HEK293 (cell line): ENCODE results near the gene MRNIP.
A peak's percentile ranks its signal among the peaks of the same experiment; 100 is the strongest.

Experiments used
- CTCF ChIA-PET: fragments of 350-600 bp; formaldehyde crosslinking; extraction: SDS; loops from one replicate; lab custom pipeline; 2021; ENCODE audit warnings: antibody characterized with exemption; lab: Yijun Ruan, JAX
- POLR2A ChIA-PET: fragments of 300-600 bp; formaldehyde crosslinking; extraction: SDS; loops from one replicate; lab custom pipeline; 2020; ENCODE audit warnings: antibody characterized with exemption, inconsistent platforms; lab: Yijun Ruan, JAX
- H3K27ac ChIP-seq: fragments of 200-500 bp; sonication (Bioruptor generic); 2 replicates; pipeline ENCODE4 v1.5.1; 2014; ENCODE audit warnings: low read depth, low read length, control low read depth, inconsistent platforms; ENCODE audit errors: extremely low read depth
- H3K36me3 ChIP-seq, 2 experiments: fragments of 200-500 bp in 1 of 2; sonication (Bioruptor generic) in 1 of 2; 1 replicate in 1 of 2; 2 replicates in 1 of 2; pipeline ENCODE4 v1.5.1; 2014 to 2017; ENCODE audit warnings: inconsistent platforms in 2 of 2, low read length in 2 of 2; ENCODE audit not compliant: control insufficient read depth in 2 of 2, insufficient read depth in 1 of 2
- H3K4me1 ChIP-seq: fragments of 200-500 bp; sonication (Bioruptor generic); 2 replicates; pipeline ENCODE4 v1.5.1; 2014; ENCODE audit warnings: mild to moderate bottlenecking, low read length, inconsistent platforms; ENCODE audit not compliant: control insufficient read depth, insufficient read depth
- H3K4me3 ChIP-seq: 2 replicates; pipeline ENCODE4 v1.5.1; 2011; ENCODE audit warnings: low read depth, mild to moderate bottlenecking, control low read depth, low read length, moderate library complexity
- H3K9me3 ChIP-seq: fragments of 200-500 bp; sonication (Bioruptor generic); 2 replicates; pipeline ENCODE4 v1.5.1; 2014; ENCODE audit warnings: low read depth, low read length, inconsistent platforms; ENCODE audit not compliant: control insufficient read depth, insufficient read depth
- CTCF ChIP-seq: fragments of 450-650 bp; formaldehyde crosslinking; IDR thresholded peaks from 2 replicates; pipeline ENCODE4 v1.5.1; 2016; ENCODE audit warnings: missing biosample characterization, missing genetic modification characterization
- SETDB1 ChIP-seq: IDR thresholded peaks from one replicate; pipeline ENCODE4 v1.6.1; 2017; ENCODE audit warnings: mild to moderate bottlenecking, low read length, moderate library complexity, mixed read lengths; ENCODE audit not compliant: insufficient read length
- ZFP3 ChIP-seq: fragments of 450-650 bp; formaldehyde crosslinking; IDR thresholded peaks from 2 replicates; pipeline ENCODE4 v1.5.1; 2016; ENCODE audit warnings: low read depth, missing biosample characterization, missing genetic modification characterization
- ZFP37 ChIP-seq: fragments of 450-650 bp; formaldehyde crosslinking; IDR thresholded peaks from 2 replicates; pipeline ENCODE4 v1.5.1; 2016; ENCODE audit warnings: missing biosample characterization, missing genetic modification characterization
- ZFP41 ChIP-seq: fragments of 450-650 bp; formaldehyde crosslinking; IDR thresholded peaks from 2 replicates; pipeline ENCODE4 v1.5.1; 2016; ENCODE audit warnings: missing biosample characterization, missing genetic modification characterization, borderline replicate concordance
- ZNF112 ChIP-seq: fragments of 450-650 bp; formaldehyde crosslinking; IDR thresholded peaks from 2 replicates; pipeline ENCODE4 v1.5.0; 2017; ENCODE audit warnings: missing biosample characterization, missing genetic modification characterization
- ZNF114 ChIP-seq: fragments of 450-650 bp; formaldehyde crosslinking; IDR thresholded peaks from 2 replicates; pipeline ENCODE4 v1.5.0; 2017; ENCODE audit warnings: missing biosample characterization, missing genetic modification characterization
- ZNF155 ChIP-seq: fragments of 450-650 bp; formaldehyde crosslinking; IDR thresholded peaks from 2 replicates; pipeline ENCODE4 v1.5.1; 2016; ENCODE audit warnings: missing biosample characterization, missing genetic modification characterization
- ZNF175 ChIP-seq: fragments of 450-650 bp; formaldehyde crosslinking; IDR thresholded peaks from 2 replicates; pipeline ENCODE4 v1.5.1; 2016; ENCODE audit warnings: missing biosample characterization, missing genetic modification characterization
- ZNF214 ChIP-seq: fragments of 450-650 bp; formaldehyde crosslinking; IDR thresholded peaks from 2 replicates; pipeline ENCODE4 v1.5.1; 2017; ENCODE audit warnings: missing biosample characterization, mild to moderate bottlenecking, missing genetic modification characterization, borderline replicate concordance
- ZNF221 ChIP-seq: fragments of 450-650 bp; formaldehyde crosslinking; IDR thresholded peaks from 2 replicates; pipeline ENCODE4 v1.5.1; 2017; ENCODE audit warnings: missing biosample characterization, missing genetic modification characterization, borderline replicate concordance
- ZNF223 ChIP-seq: fragments of 450-650 bp; formaldehyde crosslinking; IDR thresholded peaks from 2 replicates; pipeline ENCODE4 v1.5.1; 2016; ENCODE audit warnings: missing biosample characterization, missing genetic modification characterization
- ZNF37A ChIP-seq: fragments of 450-650 bp; IDR thresholded peaks from 2 replicates; pipeline ENCODE4 v1.5.1; 2018; ENCODE audit warnings: missing biosample characterization, missing genetic modification characterization
- ZNF394 ChIP-seq: fragments of 450-650 bp; formaldehyde crosslinking; IDR thresholded peaks from 2 replicates; pipeline ENCODE4 v1.5.1; 2016; ENCODE audit warnings: missing biosample characterization, missing genetic modification characterization, mild to moderate bottlenecking, moderate library complexity, borderline replicate concordance
- ZNF48 ChIP-seq: fragments of 450-650 bp; formaldehyde crosslinking; IDR thresholded peaks from 2 replicates; pipeline ENCODE4 v1.5.1; 2016; ENCODE audit warnings: missing biosample characterization, missing genetic modification characterization
- ZNF514 ChIP-seq: fragments of 450-650 bp; formaldehyde crosslinking; IDR thresholded peaks from 2 replicates; pipeline ENCODE4 v1.5.1; 2016; ENCODE audit warnings: missing biosample characterization, missing genetic modification characterization
- ZNF585B ChIP-seq: fragments of 450-650 bp; formaldehyde crosslinking; IDR thresholded peaks from 2 replicates; pipeline ENCODE4 v1.5.1; 2016; ENCODE audit warnings: missing biosample characterization, missing genetic modification characterization
- ZNF596 ChIP-seq: fragments of 450-650 bp; IDR thresholded peaks from 2 replicates; pipeline ENCODE4 v1.5.0; 2018; ENCODE audit warnings: missing biosample characterization, mild to moderate bottlenecking, missing genetic modification characterization, moderate library complexity
- ZNF600 ChIP-seq: fragments of 450-650 bp; formaldehyde crosslinking; IDR thresholded peaks from 2 replicates; pipeline ENCODE4 v1.5.1; 2016; ENCODE audit warnings: missing biosample characterization, missing genetic modification characterization
- ZNF777 ChIP-seq: fragments of 450-650 bp; formaldehyde crosslinking; IDR thresholded peaks from 2 replicates; pipeline ENCODE4 v1.5.1; 2017; ENCODE audit warnings: missing biosample characterization, missing genetic modification characterization, borderline replicate concordance
- ZNF791 ChIP-seq: fragments of 450-650 bp; formaldehyde crosslinking; IDR thresholded peaks from 2 replicates; pipeline ENCODE4 v1.5.1; 2016; ENCODE audit warnings: missing biosample characterization, missing genetic modification characterization
- ZNF792 ChIP-seq: fragments of 450-650 bp; formaldehyde crosslinking; IDR thresholded peaks from 2 replicates; pipeline ENCODE4 v1.5.1; 2016; ENCODE audit warnings: missing biosample characterization, missing genetic modification characterization
- TF ChIP-seq, protein P1 (sequence below): fragments of 450-650 bp; formaldehyde crosslinking; conservative IDR thresholded peaks from 2 replicates; pipeline ENCODE4 v1.5.1; 2016; ENCODE audit warnings: low read depth, missing biosample characterization, missing genetic modification characterization
- TF ChIP-seq, protein P2 (sequence below): fragments of 450-650 bp; formaldehyde crosslinking; IDR thresholded peaks from 2 replicates; pipeline ENCODE4 v1.5.1; 2016; ENCODE audit warnings: missing biosample characterization, missing genetic modification characterization
- TF ChIP-seq, protein P3 (sequence below): fragments of 450-650 bp; formaldehyde crosslinking; IDR thresholded peaks from 2 replicates; pipeline ENCODE4 v1.5.1; 2016; ENCODE audit warnings: missing biosample characterization, missing genetic modification characterization

The MRNIP gene

GRCh38 chr5:179833709-179834070 lies 24.9 kb downstream of the MRNIP start:
- H3K9me3 ChIP-seq, result no peaks in the 10 kb centered on the region
- no peak overlapping the region for H3K4me3 ChIP-seq
- CTCF ChIA-PET, result interaction anchor here (0.9 kb wide), 1 partner anchor 67 kb away, joined by 3 read pairs; no protein-coding TSS in a partner anchor
- POLR2A ChIA-PET, result no interaction called here
- no peak overlapping the region for H3K27ac ChIP-seq
- peaks cover 25 to 89% of the 10 kb centered on the region in 2 experiments for H3K36me3 ChIP-seq
- H3K4me1 ChIP-seq, result no peaks in the 10 kb centered on the region
- TF ChIP-seq ZNF48 (no peak), ZNF37A (tag by site-specific recombination) (no peak), ZNF223 (tag by site-specific recombination) (no peak), ZNF114 (tag by site-specific recombination) (no peak), ZNF792 (tag by site-specific recombination) (no peak), ZFP3 (tag by site-specific recombination) (no peak), ZNF777 (tag by site-specific recombination) (no peak), ZNF155 (tag by site-specific recombination) (no peak)
- TF ChIP-seq, all 188 proteins: peak for 0

DNA sequence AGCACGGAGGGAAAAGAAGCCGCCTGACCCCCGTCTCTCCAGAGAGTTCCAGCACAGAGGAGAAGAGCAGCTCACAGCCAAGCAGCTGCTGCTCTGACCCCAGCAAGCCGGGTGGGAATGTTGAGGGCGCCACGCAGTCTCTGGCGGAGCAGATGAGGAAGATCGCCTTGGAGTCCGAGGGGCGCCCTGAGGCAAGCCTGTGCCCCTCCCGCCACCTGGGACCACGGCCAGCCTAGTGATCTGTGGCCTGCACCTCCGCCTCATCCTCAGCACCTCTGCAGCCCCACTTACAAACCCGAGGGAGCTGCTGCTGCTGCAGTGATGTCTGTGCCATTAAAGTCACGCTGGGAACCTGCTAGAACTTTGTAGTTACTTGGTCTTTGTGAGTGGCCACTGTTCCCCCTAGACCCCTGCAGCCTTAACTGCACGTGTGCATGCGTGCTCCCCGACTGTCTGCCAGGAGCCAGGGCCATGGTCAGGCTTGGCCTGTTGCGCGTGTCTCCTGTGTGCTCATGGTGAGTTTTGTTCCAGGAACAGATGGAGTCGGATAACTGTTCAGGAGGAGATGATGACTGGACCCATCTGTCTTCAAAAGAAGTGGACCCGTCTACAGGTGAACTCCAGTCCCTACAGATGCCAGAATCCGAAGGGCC lies 25.4 kb downstream of the MRNIP start:
- Histone ChIP-seq H3K4me3 (no peak overlapping the region), H3K27ac (0 out of 2 replicates have a peak overlapping the region, but pooled peaks have one; percentile 9), H3K36me3 (peaks cover 30 to 89% of the 10 kb centered on the region in 2 experiments), H3K4me1 (no peaks in the 10 kb centered on the region), H3K9me3 (no peaks in the 10 kb centered on the region)
- CTCF ChIA-PET, result interaction anchor here (0.9 kb wide), 1 partner anchor 67 kb away, joined by 3 read pairs; no protein-coding TSS in a partner anchor
- POLR2A ChIA-PET, result interaction anchor here (0.8 kb wide), 2 partner anchors 11 to 13 kb away, joined by 3 to 4 read pairs; partner anchors contain the start of gene SQSTM1
- TF ChIP-seq ZNF596 (no peak), ZFP37 (tag by site-specific recombination) (no peak), ZNF175 (tag by site-specific recombination) (no peak), ZNF214 (no peak), SETDB1 (no peak), ZNF585B (no peak), ZNF221 (tag by site-specific recombination) (no peak), ZNF514 (tag by site-specific recombination) (no peak), ZNF394 (no peak), ZFP41 (tag by site-specific recombination) (no peak), ZNF600 (no peak), CTCF (no peak), ZNF112 (no peak), ZNF791 (tag by site-specific recombination) (no peak), ZNF777 (tag by site-specific recombination) (no peak)
- TF ChIP-seq, protein P1, sequence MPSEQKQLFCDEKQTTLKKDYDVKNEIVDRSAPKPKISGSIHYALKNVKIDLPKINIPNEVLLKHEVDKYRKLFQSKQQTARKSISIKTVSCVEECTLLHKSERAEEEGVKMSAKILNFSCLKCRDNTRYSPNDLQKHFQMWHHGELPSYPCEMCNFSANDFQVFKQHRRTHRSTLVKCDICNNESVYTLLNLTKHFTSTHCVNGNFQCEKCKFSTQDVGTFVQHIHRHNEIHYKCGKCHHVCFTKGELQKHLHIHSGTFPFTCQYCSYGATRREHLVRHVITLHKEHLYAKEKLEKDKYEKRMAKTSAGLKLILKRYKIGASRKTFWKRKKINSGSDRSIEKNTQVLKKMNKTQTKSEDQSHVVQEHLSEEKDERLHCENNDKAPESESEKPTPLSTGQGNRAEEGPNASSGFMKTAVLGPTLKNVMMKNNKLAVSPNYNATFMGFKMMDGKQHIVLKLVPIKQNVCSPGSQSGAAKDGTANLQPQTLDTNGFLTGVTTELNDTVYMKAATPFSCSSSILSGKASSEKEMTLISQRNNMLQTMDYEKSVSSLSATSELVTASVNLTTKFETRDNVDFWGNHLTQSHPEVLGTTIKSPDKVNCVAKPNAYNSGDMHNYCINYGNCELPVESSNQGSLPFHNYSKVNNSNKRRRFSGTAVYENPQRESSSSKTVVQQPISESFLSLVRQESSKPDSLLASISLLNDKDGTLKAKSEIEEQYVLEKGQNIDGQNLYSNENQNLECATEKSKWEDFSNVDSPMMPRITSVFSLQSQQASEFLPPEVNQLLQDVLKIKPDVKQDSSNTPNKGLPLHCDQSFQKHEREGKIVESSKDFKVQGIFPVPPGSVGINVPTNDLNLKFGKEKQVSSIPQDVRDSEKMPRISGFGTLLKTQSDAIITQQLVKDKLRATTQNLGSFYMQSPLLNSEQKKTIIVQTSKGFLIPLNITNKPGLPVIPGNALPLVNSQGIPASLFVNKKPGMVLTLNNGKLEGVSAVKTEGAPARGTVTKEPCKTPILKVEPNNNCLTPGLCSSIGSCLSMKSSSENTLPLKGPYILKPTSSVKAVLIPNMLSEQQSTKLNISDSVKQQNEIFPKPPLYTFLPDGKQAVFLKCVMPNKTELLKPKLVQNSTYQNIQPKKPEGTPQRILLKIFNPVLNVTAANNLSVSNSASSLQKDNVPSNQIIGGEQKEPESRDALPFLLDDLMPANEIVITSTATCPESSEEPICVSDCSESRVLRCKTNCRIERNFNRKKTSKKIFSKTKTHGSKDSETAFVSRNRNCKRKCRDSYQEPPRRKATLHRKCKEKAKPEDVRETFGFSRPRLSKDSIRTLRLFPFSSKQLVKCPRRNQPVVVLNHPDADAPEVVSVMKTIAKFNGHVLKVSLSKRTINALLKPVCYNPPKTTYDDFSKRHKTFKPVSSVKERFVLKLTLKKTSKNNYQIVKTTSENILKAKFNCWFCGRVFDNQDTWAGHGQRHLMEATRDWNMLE (tag by site-specific recombination), result no peak
- TF ChIP-seq, protein P2, sequence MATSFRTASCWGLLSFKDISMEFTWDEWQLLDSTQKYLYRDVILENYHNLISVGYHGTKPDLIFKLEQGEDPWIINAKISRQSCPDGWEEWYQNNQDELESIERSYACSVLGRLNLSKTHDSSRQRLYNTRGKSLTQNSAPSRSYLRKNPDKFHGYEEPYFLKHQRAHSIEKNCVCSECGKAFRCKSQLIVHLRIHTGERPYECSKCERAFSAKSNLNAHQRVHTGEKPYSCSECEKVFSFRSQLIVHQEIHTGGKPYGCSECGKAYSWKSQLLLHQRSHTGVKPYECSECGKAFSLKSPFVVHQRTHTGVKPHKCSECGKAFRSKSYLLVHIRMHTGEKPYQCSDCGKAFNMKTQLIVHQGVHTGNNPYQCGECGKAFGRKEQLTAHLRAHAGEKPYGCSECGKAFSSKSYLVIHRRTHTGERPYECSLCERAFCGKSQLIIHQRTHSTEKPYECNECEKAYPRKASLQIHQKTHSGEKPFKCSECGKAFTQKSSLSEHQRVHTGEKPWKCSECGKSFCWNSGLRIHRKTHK, result no peak
- TF ChIP-seq, protein P3, sequence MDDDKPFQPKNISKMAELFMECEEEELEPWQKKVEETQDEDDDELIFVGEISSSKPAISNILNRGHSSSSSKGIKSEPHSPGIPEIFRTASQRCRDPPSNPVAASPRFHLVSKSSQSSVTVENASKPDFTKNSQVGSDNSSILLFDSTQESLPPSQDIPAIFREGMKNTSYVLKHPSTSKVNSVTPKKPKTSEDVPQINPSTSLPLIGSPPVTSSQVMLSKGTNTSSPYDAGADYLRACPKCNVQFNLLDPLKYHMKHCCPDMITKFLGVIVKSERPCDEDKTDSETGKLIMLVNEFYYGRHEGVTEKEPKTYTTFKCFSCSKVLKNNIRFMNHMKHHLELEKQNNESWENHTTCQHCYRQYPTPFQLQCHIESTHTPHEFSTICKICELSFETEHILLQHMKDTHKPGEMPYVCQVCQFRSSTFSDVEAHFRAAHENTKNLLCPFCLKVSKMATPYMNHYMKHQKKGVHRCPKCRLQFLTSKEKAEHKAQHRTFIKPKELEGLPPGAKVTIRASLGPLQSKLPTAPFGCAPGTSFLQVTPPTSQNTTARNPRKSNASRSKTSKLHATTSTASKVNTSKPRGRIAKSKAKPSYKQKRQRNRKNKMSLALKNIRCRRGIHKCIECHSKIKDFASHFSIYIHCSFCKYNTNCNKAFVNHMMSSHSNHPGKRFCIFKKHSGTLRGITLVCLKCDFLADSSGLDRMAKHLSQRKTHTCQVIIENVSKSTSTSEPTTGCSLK (tag by site-specific recombination), result no peak
